Camera-type eye (tissue), 1 donor: ENCODE results near the gene SYT4. TPM values are rescaled to one million over a fixed set of nuclear protein-coding genes. Genes with fewer than 3 reads are reported as not detected.

Experiments used
- total RNA-seq: library from RNA; depleted of rRNA; stranded (reverse); fragments of >200 nt; gene quantifications from one replicate; pipeline ENCODE4 v1.2.3, GENCODE V29; 2014

The SYT4 gene
- 68.5 TPM for total RNA-seq

GRCh38 chr18:43277164-43277600, at the start of gene SYT4:
Gene SYT4 (minus strand): TSS chr18:43277490. CDS start chr18:43277281, 209 bp downstream.

Other genes starting within 250 kb of the SYT4 start
- 0.38 TPM for gene RIT2, start 161.8 kb downstream of the SYT4 start, total RNA-seq